ENCODE results near the gene SYCN.
"Not testable (repeated sequence)": the region's sequence is repeated elsewhere in the genome, so short reads cannot be mapped to it uniquely, and the experiment has no call there.

SYCN gene

GRCh38 chr19:39224910-39225309, 20.8 kb upstream of the SYCN start:
- no peak for DNase-seq

DNA sequence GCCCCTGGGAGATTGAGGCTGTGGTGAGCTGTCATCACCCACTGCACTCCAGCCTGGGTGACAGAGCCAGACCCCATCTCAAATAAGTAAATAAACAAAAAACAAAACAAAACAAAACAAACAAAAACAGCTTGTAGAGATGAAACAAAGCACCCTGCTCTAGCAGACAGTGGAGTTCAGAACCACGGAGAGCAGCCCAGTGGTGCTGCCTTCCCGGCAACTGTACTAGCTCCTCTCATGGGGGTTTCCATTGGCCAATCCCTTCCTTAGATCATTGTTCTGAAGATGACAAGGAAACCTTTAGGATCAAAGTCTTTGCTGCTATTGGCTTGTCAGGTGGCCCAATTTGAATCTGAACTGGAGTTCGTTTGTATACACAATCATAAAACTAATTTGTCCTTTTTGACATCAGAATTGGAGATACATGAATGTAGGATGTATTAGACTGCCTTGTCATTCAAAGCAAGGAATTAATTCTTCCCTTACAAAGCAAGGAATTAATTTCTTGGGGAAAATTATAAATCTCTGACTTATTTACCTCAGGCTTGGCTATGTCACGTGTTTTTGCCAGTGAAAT, 19.7 kb upstream of the SYCN start:
- DNase-seq (peak; percentile 20), ATAC-seq (no peak)

More at GRCh38 chr19:39224910-39225309, 20.8 kb upstream of the SYCN start:
- no peak for ATAC-seq

- not testable (repeated sequence) for ATAC-seq, DNase-seq
Observed at GRCh38 chr19:39219108-39219507, 15.0 kb upstream of the SYCN start.

GRCh38 chr19:39218230-39219007, 14.4 kb upstream of the SYCN start:
- ATAC-seq = no peak

DNA sequence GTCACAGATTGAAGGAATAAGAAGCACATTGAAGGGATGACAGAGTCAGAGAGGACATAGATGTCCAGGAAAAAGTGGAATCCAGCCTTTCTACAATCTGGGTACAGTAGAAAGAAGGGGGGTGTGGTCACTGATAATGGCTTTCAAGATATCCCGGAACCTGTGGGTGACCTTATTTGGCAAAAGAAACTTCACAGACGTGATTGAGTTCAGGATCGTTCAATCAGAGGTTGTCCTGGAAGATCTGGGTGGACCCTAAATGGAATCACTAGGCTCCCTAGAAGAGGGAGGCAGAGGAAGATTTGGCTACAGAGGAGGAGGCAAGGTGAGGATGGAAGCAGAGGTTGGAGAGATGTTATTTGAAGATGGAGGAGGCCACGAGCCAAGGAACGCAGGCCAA, 13.0 kb upstream of the SYCN start:
- DNase-seq (no peak), ATAC-seq (no peak)

More at GRCh38 chr19:39218230-39219007, 14.4 kb upstream of the SYCN start:
- no peak for DNase-seq

DNA sequence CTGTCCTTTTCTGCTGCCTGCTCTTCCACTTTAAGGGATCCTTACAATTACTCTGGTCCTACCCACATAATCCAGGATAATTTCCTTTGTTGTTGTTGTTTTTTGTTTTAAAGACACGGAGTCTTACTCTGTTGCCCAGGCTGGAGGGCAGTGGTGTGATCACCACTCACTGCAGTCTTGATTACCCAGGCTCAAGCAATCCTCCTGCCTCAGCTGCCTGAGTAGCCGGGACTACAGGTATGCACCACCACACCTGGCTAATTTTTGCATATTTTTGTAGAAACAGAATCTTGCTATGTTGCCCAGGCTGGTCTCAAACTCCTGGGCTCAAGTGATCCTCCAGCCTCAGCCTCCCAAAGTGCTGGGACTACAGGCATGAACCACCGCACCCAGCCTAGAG, 11.3 kb upstream of the SYCN start:
- DNase-seq, ATAC-seq: not testable (repeated sequence)

DNA sequence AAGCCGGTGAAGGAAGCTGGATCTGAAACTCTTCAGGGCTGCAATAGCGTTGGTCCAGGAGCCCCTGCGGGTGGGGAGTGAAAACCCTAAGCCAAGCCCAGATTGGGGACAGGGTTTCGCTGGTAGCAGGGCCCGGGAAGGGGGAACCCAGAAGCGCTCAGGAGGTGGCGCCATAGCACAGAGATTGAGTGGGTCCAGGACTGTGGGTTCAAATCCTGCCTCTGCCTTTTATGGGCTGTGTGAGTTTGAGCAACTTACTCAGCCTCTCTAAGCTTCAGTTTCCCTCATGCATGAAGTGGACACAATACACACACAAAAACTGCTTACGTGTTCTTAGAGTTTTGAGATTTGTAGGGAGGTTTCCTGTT, 8.3 kb upstream of the SYCN start:
- DNase-seq = peak; percentile 72
- ATAC-seq = peak; percentile 83

GRCh38 chr19:39211731-39212374, 7.8 kb upstream of the SYCN start:
- ATAC-seq (no peak), DNase-seq (no peak)

DNA sequence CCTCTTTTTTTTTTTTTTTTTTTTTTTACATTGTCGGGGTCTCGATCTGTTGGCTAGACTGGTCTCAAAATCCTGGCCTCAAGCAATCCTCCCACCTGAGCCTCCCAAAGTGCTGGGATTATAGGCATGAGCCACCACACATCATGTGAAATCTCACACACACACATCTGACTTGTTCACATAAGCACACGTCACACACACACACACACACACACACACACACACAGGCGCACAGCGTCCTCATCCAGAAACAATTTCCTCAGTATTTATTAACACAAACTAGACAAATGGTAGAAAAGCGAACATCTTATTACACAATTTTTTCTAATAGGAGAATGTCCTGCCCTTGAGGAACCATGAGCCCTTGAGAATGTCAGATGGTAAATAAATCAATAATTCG, 5.1 kb upstream of the SYCN start:
- DNase-seq (no peak), ATAC-seq (no peak)

DNA sequence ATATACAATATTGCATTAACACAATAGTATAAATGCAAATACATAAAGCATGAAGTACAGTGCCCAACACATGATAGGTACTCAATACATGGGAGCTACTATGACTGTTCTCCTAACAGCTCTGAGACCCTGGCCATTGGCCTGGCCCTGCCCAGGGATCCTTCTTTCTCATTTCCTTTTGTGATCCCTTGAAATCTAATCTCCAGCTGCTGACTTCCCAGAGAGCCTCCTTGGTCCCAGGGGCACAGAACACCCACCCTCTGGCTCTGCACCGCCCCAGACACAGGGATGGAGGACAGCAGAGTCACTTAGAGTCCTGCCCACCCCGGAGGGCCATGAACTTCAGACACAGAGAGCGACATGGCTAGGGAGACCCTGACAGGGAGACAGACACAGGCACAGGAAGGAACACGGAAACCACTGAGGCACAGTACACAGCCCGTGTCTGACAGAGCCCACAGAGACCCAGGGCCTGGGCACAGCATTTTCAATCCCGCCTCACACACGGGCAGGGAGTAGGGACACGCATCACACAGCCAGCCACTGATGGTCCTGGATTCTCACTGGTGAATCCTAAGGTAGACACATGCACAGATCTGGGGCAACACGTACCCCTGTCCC, 4.2 kb upstream of the SYCN start:
- ATAC-seq = no peak
- DNase-seq = no peak

- ATAC-seq = no peak
- DNase-seq = no peak
Observed at GRCh38 chr19:39207293-39207836, 3.3 kb upstream of the SYCN start.

GRCh38 chr19:39206122-39206521, 2.1 kb upstream of the SYCN start:
- ATAC-seq (peak; percentile 15), DNase-seq (no peak)

DNA sequence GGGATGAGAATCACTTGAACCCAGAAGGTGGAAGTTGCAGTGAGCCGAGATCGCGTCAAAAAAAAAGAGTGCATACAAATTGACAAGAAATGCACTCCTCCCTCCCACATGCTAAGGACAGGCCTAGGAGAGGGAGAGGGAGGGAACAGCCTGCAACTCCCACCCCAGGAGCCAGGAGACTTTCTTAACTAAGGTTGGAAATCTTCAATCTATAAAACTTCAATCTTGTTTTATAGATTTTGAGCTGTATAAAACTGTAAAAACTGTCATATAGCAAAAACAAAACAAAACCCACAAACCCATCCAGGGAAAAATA, 1.3 kb upstream of the SYCN start:
- DNase-seq = no peak
- ATAC-seq = no peak

DNA sequence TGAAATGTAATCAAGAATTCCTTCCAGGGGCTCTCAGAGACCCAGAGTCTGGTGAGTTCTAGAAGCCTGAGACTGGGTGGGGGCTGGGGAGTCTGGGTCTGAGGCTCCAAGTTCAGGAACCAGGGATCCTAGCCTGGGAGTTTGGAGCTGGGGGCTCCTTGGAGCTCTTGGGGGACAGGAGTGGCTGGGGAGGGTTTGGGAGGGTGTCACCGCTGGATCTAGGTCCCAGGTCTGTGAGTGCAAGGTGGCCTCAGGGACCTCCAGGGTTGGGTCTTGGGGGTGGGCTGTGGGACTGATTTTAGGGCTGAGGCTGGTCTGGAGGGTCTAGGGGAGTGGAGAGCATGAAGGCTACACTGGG, 1.1 kb downstream of the SYCN start:
- DNase-seq (no peak), ATAC-seq (no peak)

GRCh38 chr19:39200803-39201115, 3.3 kb downstream of the SYCN start:
- DNase-seq = no peak
- ATAC-seq = no peak

GRCh38 chr19:39200066-39200802, 3.8 kb downstream of the SYCN start:
- DNase-seq = no peak
- ATAC-seq = no peak

DNA sequence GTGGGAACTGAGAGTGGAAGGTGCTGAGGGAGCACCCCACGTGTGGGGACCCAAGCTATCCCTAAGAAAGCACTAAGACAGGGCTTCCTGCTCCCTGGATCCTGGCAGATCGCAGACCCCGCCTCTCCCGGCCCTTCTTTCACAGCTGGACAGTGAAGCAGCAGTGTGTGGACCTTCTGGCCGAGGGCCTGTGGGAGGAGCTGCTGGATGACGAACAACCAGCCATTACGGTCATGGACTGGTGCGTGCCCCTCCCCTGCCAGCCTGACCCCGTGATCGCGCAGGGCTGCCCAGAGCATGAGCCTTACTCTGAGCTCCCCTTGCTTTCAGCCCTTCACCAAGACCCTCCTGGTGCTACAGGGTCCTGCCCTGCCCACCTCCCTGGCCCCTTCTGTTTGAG, 5.0 kb downstream of the SYCN start:
- DNase-seq (no peak), ATAC-seq (peak; percentile 16)

- DNase-seq = no peak
- ATAC-seq = no peak
Observed at GRCh38 chr19:39197808-39198207, 6.3 kb downstream of the SYCN start.

DNA sequence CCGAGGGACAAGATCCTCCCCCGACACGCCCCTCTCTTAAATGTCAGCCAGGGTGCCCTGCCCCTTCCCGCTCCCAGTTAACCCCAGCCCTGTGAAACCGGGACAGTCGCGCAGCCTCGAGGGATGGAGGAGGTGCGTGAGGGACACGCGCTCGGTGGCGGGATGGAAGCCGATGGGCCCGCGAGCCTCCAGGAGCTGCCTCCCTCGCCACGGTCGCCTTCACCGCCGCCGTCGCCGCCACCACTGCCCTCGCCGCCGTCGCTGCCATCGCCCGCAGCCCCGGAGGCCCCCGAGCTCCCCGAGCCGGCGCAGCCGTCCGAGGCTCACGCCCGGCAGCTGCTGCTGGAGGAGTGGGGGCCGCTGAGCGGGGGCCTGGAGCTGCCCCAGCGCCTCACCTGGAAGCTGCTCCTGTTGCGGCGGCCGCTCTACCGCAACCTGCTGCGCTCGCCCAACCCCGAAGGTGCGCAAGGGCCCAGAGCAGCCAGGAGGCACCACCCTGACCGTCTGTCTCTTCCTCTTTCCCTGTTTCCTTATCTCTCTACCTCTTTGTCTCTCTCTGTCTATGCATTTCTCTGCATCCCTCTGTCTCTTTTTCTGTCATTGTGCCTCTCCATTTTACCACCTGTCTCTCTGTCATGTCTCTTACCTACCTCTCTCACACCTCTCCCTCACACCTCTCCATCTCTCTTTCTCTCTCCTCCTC, 7.1 kb downstream of the SYCN start, which contains the start of gene NCCRP1:
TSS of gene NCCRP1 (plus strand) at position 105 of the 703 bp plus-strand sequence. CDS start at position 124, 19 bp downstream.
- DNase-seq (no peak), ATAC-seq (no peak)

DNA sequence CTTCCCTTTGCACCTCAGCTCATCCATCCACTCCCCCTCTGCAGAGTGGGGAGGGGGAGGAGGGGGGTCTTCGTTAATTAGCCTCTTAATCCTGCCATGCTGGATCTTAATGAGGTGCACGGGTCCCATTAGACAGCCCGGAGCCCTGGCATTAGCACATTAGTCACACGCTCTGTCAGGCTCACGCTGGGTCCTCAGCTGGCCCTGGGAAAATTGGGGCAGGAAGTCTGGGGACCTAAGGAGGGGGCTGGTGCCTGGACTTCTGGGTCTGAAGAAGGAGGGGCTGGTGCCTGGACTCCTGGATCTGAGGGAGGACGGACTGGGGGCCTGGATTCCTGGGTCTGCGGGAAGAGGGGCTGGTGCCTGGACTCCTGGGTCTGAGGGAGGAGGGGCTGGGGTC, 7.7 kb downstream of the SYCN start:
- no peak for ATAC-seq
- DNase-seq = no peak

GRCh38 chr19:39195755-39196154, 8.3 kb downstream of the SYCN start:
- ATAC-seq (no peak), DNase-seq (no peak)

Data from stimulated activated naive CD8-positive, alpha-beta T cell treated with anti-CD3 and anti-CD28 coated beads, Interleukin-15, Interleukin-2, amounts not matched to agents 100 U/mL and 50 U/mL, for 24 hours (primary cell).